ENCODE measurements around the gene CHIC2.
"Not testable (repeated sequence)": the region's sequence is repeated elsewhere in the genome, so short reads cannot be mapped to it uniquely, and the experiment has no call there.

Gene CHIC2

GRCh38 chr4:54032558-54033135 lies 31.8 kb downstream of the CHIC2 start:
- peak overlapping the region; percentile 48 for H3K4me3 ChIP-seq (ENCODE audit: low read depth, low read length)
- no peaks in the 10 kb centered on the region for H3K27me3 ChIP-seq (ENCODE audit: control insufficient read depth, insufficient read depth, low read length)
- H3K9ac ChIP-seq (ENCODE audit: low read length), result no peak overlapping the region
- no peak overlapping the region for H3K27ac ChIP-seq (ENCODE audit: low read depth, low read length)
- H3K9me3 ChIP-seq (ENCODE audit: control insufficient read depth, insufficient read depth, low read depth, low read length), result no peaks in the 10 kb centered on the region
- peaks cover 3% of the 10 kb centered on the region; the same call in 1 of the 2 replicates for H3K4me1 ChIP-seq (ENCODE audit: control insufficient read depth, insufficient read depth, low read length)
- H3K36me3 ChIP-seq (ENCODE audit: control insufficient read depth, insufficient read depth, low read length), result no peaks in the 10 kb centered on the region

DNA sequence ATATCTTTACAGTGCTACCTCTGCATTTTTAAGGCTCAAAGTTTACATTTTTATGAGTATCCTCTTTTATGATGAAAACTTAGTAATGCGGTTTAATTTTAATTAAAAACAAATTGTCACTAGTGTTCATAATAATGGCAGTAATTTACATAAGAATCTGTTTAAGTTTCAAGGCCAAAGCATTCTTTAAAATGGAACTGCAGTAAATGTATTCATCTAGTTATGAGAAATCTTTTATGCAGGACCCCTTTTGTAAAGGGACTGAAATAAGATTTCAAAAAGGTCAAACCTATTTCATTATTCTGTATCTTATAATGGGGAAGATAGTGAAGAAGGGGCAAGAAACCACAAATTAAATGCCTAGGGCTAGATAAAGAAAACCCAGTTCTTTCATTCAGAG lies 37.1 kb downstream of the CHIC2 start:
- Histone ChIP-seq H3K27ac (ENCODE audit: low read depth, low read length) (peak overlapping the region; percentile 53; the same call in 1 of the 2 replicates), H3K4me3 (ENCODE audit: low read depth, low read length) (no peak overlapping the region), H3K9me3 (ENCODE audit: control insufficient read depth, insufficient read depth, low read depth, low read length) (peaks cover 16% of the 10 kb centered on the region), H3K36me3 (ENCODE audit: control insufficient read depth, insufficient read depth, low read length) (no peaks in the 10 kb centered on the region; the same call in 1 of the 2 replicates), H3K9ac (ENCODE audit: low read length) (no peak overlapping the region), H3K27me3 (ENCODE audit: control insufficient read depth, insufficient read depth, low read length) (no peaks in the 10 kb centered on the region), H3K4me1 (ENCODE audit: control insufficient read depth, insufficient read depth, low read length) (peaks cover 15% of the 10 kb centered on the region; the same call in 1 of the 2 replicates)

DNA sequence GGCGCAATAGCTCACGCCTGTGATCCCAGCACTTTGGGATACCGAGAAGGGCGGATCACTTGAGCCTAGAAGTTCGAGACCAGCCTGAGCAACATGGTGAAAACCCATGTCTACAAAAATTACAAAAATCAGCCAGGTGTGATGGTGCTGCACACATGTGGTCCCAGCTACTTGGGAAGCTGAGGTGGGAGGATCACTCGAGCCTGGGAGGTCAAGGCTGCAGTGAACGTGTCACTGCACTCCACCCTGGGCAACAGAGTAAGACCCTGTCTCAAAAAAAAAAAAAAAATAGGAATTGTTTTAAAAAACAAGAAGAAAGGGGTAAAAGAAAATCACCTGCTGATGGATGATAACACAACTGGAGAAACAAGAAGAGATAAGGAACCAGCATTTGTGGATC lies 38.8 kb downstream of the CHIC2 start:
- no peaks in the 10 kb centered on the region; the same call in 1 of the 2 replicates for H3K36me3 ChIP-seq (ENCODE audit: control insufficient read depth, insufficient read depth, low read length)
- peaks cover 15% of the 10 kb centered on the region; the same call in 1 of the 2 replicates for H3K4me1 ChIP-seq (ENCODE audit: control insufficient read depth, insufficient read depth, low read length)
- H3K27me3 ChIP-seq (ENCODE audit: control insufficient read depth, insufficient read depth, low read length), result no peaks in the 10 kb centered on the region
- H3K9ac ChIP-seq (ENCODE audit: low read length), result no peak overlapping the region
- H3K4me3 ChIP-seq (ENCODE audit: low read depth, low read length), result no peak overlapping the region
- H3K27ac ChIP-seq (ENCODE audit: low read depth, low read length), result no peak overlapping the region
- peaks cover 25% of the 10 kb centered on the region for H3K9me3 ChIP-seq (ENCODE audit: control insufficient read depth, insufficient read depth, low read depth, low read length)

DNA sequence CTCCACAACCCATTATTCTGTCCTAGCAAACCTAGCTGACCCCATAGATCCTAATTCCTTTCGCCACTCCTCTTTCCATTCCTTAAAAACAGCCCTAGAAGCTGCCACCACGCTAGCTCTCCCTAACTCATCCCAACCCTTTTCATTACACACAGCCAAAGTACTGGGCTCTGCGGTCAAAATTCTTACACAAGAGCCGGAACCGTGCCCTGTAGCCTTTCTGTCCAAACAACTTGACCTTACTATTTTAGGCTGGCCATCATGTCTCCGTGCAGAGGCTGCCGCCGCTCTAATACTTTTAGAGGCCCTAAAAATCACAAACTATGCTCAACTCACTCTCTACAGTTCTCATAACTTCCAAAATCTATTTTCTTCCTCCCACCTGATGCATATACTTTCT lies 41.4 kb downstream of the CHIC2 start:
- Histone ChIP-seq H3K9me3 (ENCODE audit: control insufficient read depth, insufficient read depth, low read depth, low read length) (peaks cover 30% of the 10 kb centered on the region), H3K4me1 (ENCODE audit: control insufficient read depth, insufficient read depth, low read length) (peaks cover 15% of the 10 kb centered on the region; the same call in 1 of the 2 replicates)
- H3K27me3 ChIP-seq (ENCODE audit: control insufficient read depth, insufficient read depth, low read length); H3K36me3 ChIP-seq (ENCODE audit: control insufficient read depth, insufficient read depth, low read length); H3K9ac ChIP-seq (ENCODE audit: low read length); H3K4me3 ChIP-seq (ENCODE audit: low read depth, low read length); H3K27ac ChIP-seq (ENCODE audit: low read depth, low read length): not testable (repeated sequence)

DNA sequence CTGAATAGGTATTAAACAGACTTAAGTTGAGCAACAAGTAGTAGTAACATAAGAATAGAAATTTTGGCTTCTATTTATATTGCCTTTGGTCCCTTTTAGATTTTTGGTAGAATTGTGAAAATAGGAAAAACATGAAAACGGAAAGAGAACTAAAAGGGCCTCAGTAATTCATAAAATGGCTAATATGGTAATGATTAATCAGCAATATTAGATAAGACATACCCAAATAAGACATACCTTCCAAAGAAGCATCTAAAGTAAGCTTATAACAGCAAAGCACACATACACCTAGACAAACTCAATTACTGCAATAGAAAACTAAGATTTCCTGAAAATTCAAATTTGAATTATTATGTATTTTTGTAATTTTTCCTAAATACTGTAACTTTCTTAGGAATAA lies 46.4 kb downstream of the CHIC2 start:
- no peaks in the 10 kb centered on the region for H3K27me3 ChIP-seq (ENCODE audit: control insufficient read depth, insufficient read depth, low read length)
- H3K9ac ChIP-seq (ENCODE audit: low read length), result no peak overlapping the region
- H3K36me3 ChIP-seq (ENCODE audit: control insufficient read depth, insufficient read depth, low read length), result no peaks in the 10 kb centered on the region
- H3K27ac ChIP-seq (ENCODE audit: low read depth, low read length), result no peak overlapping the region
- H3K4me3 ChIP-seq (ENCODE audit: low read depth, low read length), result no peak overlapping the region
- H3K9me3 ChIP-seq (ENCODE audit: control insufficient read depth, insufficient read depth, low read depth, low read length), result peaks cover 16% of the 10 kb centered on the region; the same call in 1 of the 2 replicates
- H3K4me1 ChIP-seq (ENCODE audit: control insufficient read depth, insufficient read depth, low read length), result peaks cover 38% of the 10 kb centered on the region

DNA sequence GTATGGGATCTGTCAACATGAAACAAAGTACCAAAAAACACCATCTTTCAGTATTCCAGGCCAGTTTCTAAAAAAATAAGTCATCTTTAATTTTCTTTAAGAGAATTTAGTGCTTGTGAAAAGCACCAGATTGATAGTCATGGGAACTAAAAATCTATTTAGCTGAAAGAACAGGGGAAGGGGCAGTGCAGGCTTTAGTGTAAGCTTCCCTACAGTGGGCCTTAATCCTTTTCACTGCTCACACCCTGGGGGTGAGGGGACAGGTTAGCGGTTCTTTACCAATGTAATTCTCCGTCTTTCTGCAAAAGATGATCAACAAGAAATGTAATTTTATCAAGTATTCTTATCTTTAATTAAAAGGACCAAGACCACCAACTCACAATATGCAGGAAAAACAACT lies 47.1 kb downstream of the CHIC2 start:
- Histone ChIP-seq H3K27me3 (ENCODE audit: control insufficient read depth, insufficient read depth, low read length) (no peaks in the 10 kb centered on the region), H3K4me3 (ENCODE audit: low read depth, low read length) (no peak overlapping the region), H3K9me3 (ENCODE audit: control insufficient read depth, insufficient read depth, low read depth, low read length) (peaks cover 14% of the 10 kb centered on the region; the same call in 1 of the 2 replicates), H3K9ac (ENCODE audit: low read length) (no peak overlapping the region), H3K27ac (ENCODE audit: low read depth, low read length) (no peak overlapping the region), H3K4me1 (ENCODE audit: control insufficient read depth, insufficient read depth, low read length) (peaks cover 38% of the 10 kb centered on the region), H3K36me3 (ENCODE audit: control insufficient read depth, insufficient read depth, low read length) (no peaks in the 10 kb centered on the region)

GRCh38 chr4:54016504-54016903 lies 47.9 kb downstream of the CHIC2 start:
- no peaks in the 10 kb centered on the region for H3K36me3 ChIP-seq (ENCODE audit: control insufficient read depth, insufficient read depth, low read length)
- H3K9ac ChIP-seq (ENCODE audit: low read length), result no peak overlapping the region
- no peaks in the 10 kb centered on the region for H3K27me3 ChIP-seq (ENCODE audit: control insufficient read depth, insufficient read depth, low read length)
- H3K9me3 ChIP-seq (ENCODE audit: control insufficient read depth, insufficient read depth, low read depth, low read length), result peaks cover 9% of the 10 kb centered on the region; the same call in 1 of the 2 replicates
- H3K27ac ChIP-seq (ENCODE audit: low read depth, low read length), result no peak overlapping the region
- H3K4me3 ChIP-seq (ENCODE audit: low read depth, low read length), result no peak overlapping the region
- peaks cover 38% of the 10 kb centered on the region for H3K4me1 ChIP-seq (ENCODE audit: control insufficient read depth, insufficient read depth, low read length)

DNA sequence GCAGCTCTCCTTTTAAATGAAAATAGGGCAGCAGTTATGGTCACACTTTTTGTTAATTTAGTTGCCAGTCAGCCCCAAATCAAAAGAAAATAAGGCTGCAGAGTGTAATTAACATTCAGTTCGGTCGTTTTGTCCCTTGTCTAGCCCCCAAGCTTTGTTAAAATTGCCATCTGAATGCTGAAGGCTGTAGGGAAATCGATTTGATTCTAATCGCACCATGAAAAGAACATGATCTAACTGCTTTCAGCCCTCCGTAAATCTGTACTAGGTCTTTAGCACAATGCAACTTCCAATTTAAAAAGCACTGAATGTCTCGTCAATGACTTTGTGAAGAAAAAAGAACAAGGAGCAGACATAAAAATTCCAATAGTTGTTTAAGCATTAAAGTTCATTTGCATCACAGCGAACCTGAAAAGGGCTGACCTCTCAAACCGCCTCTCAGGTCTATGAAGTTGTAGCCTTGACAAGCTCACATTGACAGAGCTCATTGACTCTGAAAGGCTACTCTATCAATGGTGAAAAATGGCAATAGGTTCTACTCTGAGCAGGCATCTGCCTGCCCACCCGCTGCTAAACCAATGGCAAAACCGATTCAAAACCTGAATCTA lies 48.9 kb downstream of the CHIC2 start:
- Histone ChIP-seq H3K27me3 (ENCODE audit: control insufficient read depth, insufficient read depth, low read length) (no peaks in the 10 kb centered on the region), H3K9ac (ENCODE audit: low read length) (peak overlapping the region; percentile 18), H3K9me3 (ENCODE audit: control insufficient read depth, insufficient read depth, low read depth, low read length) (peaks cover 4% of the 10 kb centered on the region; the same call in 1 of the 2 replicates), H3K4me3 (ENCODE audit: low read depth, low read length) (peak overlapping the region; percentile 45), H3K4me1 (ENCODE audit: control insufficient read depth, insufficient read depth, low read length) (peaks cover 40% of the 10 kb centered on the region), H3K36me3 (ENCODE audit: control insufficient read depth, insufficient read depth, low read length) (no peaks in the 10 kb centered on the region), H3K27ac (ENCODE audit: low read depth, low read length) (peak overlapping the region; percentile 4; the same call in 1 of the 2 replicates)

- Histone ChIP-seq H3K27ac (ENCODE audit: low read depth, low read length) (no peak overlapping the region), H3K36me3 (ENCODE audit: control insufficient read depth, insufficient read depth, low read length) (no peaks in the 10 kb centered on the region), H3K9me3 (ENCODE audit: control insufficient read depth, insufficient read depth, low read depth, low read length) (no peaks in the 10 kb centered on the region), H3K9ac (ENCODE audit: low read length) (no peak overlapping the region), H3K4me1 (ENCODE audit: control insufficient read depth, insufficient read depth, low read length) (peaks cover 43% of the 10 kb centered on the region), H3K27me3 (ENCODE audit: control insufficient read depth, insufficient read depth, low read length) (no peaks in the 10 kb centered on the region), H3K4me3 (ENCODE audit: low read depth, low read length) (peak overlapping the region; percentile 45; the same call in 1 of the 2 replicates)
Measured at GRCh38 chr4:54014666-54015160, 49.7 kb downstream of the CHIC2 start.

GRCh38 chr4:54011201-54011600 lies 53.2 kb downstream of the CHIC2 start:
- peaks cover 27% of the 10 kb centered on the region for H3K4me1 ChIP-seq (ENCODE audit: control insufficient read depth, insufficient read depth, low read length)
- no peak overlapping the region for H3K27ac ChIP-seq (ENCODE audit: low read depth, low read length)
- H3K27me3 ChIP-seq (ENCODE audit: control insufficient read depth, insufficient read depth, low read length), result no peaks in the 10 kb centered on the region
- H3K4me3 ChIP-seq (ENCODE audit: low read depth, low read length), result no peak overlapping the region
- no peaks in the 10 kb centered on the region for H3K36me3 ChIP-seq (ENCODE audit: control insufficient read depth, insufficient read depth, low read length)
- H3K9me3 ChIP-seq (ENCODE audit: control insufficient read depth, insufficient read depth, low read depth, low read length), result no peaks in the 10 kb centered on the region
- no peak overlapping the region for H3K9ac ChIP-seq (ENCODE audit: low read length)

- H3K27ac ChIP-seq (ENCODE audit: low read depth, low read length), result no peak overlapping the region
- peaks cover 11% of the 10 kb centered on the region for H3K4me1 ChIP-seq (ENCODE audit: control insufficient read depth, insufficient read depth, low read length)
- no peak overlapping the region for H3K9ac ChIP-seq (ENCODE audit: low read length)
- no peaks in the 10 kb centered on the region for H3K36me3 ChIP-seq (ENCODE audit: control insufficient read depth, insufficient read depth, low read length)
- no peaks in the 10 kb centered on the region for H3K27me3 ChIP-seq (ENCODE audit: control insufficient read depth, insufficient read depth, low read length)
- no peak overlapping the region for H3K4me3 ChIP-seq (ENCODE audit: low read depth, low read length)
- H3K9me3 ChIP-seq (ENCODE audit: control insufficient read depth, insufficient read depth, low read depth, low read length), result no peaks in the 10 kb centered on the region
Measured at GRCh38 chr4:54006755-54007154, 57.6 kb downstream of the CHIC2 start.
